Measurements from ENCODE around the gene DDR1. TPM values are rescaled to one million over a fixed set of nuclear protein-coding genes. Genes with fewer than 3 reads are reported as not detected.

Gene DDR1
- total RNA-seq, 1 donor from 2014 or later: 146 TPM

DNA sequence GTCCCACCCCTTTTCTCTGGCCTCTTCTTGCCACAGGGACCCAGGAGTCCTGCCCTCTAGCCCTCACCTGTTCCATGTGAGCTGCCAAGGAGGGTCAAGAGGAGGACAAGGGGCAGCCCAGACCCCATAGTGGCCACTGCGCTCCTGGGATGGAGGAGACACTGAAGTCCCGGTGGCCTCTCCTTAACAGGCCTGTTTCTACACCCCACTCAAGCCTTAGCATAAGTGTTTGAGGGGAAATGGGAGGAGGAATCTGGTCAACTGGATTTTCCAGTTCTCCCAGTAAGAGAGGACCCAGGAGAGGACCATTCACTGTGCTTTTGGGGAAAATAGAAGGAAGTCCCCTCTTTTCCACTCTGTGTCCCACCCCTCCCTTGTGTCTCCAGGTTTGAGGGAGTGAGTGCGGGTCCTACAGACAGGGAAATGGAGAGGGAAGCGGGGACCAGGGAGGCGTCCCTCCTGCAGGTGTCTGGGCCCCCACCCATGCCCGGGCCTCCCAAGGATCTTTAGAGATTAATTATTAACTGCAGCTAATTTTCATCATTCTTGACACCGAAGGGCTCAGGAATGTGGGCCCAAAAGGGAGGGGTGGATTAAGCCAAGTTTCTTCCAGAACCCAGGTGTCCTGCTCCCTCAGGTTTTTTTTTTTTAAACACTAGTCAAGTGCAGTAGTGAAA is 47.8 kb downstream of the DDR1 start, which contains the start of gene SFTA2:
TSS of gene SFTA2 (minus strand) at position 202 of the 677 bp plus-strand sequence. CDS start at position 128, 74 bp downstream.
- Mint-ChIP-seq H3K4me3 (ENCODE audit: unreplicated experiment) (no peak within 1 kb of the TSS), H3K36me3 (ENCODE audit: unreplicated experiment) (peaks cover 19% of the 10 kb centered on the region), H3K9me3 (ENCODE audit: unreplicated experiment) (peaks cover 9% of the 10 kb centered on the region), H3K27me3 (ENCODE audit: unreplicated experiment) (peaks cover 2% of the 10 kb centered on the region), H3K27ac (ENCODE audit: unreplicated experiment) (no peak within 1 kb of the TSS), H3K4me1 (ENCODE audit: unreplicated experiment) (no peaks in the 10 kb centered on the region)
- TF ChIP-seq, protein P1, sequence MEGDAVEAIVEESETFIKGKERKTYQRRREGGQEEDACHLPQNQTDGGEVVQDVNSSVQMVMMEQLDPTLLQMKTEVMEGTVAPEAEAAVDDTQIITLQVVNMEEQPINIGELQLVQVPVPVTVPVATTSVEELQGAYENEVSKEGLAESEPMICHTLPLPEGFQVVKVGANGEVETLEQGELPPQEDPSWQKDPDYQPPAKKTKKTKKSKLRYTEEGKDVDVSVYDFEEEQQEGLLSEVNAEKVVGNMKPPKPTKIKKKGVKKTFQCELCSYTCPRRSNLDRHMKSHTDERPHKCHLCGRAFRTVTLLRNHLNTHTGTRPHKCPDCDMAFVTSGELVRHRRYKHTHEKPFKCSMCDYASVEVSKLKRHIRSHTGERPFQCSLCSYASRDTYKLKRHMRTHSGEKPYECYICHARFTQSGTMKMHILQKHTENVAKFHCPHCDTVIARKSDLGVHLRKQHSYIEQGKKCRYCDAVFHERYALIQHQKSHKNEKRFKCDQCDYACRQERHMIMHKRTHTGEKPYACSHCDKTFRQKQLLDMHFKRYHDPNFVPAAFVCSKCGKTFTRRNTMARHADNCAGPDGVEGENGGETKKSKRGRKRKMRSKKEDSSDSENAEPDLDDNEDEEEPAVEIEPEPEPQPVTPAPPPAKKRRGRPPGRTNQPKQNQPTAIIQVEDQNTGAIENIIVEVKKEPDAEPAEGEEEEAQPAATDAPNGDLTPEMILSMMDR (IDR thresholded peaks at IDR 0.05): no peak
- no peak for DNase-seq (ENCODE audit: extremely low spot score, unreplicated experiment)

DNA sequence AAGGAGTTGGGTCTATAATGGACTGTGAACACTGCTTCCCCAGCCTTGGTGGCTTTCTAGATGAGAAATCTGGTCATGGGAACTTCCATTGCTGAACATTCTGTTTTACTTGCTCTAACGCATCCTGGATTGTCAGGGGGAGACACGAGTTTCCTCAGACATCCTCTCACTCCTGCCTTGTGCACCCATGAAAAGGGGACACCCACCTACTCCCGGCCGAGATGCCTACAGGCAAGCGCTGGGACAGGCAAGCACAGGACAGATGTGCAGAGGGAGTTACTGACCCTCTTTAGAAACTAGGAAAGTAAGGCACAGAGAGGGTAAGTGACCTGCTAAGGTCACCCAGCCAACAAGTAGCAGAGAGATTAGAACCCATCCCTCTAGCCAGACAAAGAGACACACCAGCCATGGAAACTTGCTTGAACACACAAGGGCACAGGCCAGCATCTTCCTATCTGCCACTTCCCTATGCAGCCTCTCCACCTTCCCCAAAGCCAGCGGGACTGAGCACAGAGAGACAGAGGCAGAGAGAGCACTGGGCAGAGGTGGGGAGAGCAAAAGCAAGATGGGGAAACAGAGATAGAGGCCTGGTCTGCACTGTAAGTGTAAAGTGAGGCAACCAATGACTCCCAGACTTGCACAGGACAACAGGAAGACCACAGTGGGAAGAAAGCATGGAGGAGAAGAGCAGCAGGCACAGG is 48.5 kb downstream of the DDR1 start:
- no peak overlapping the region for H3K27ac Mint-ChIP-seq (ENCODE audit: unreplicated experiment)
- no peak for DNase-seq (ENCODE audit: extremely low spot score, unreplicated experiment)
- H3K9me3 Mint-ChIP-seq (ENCODE audit: unreplicated experiment): peaks cover 8% of the 10 kb centered on the region
- no peak overlapping the region for H3K4me3 Mint-ChIP-seq (ENCODE audit: unreplicated experiment)
- no peaks in the 10 kb centered on the region for H3K4me1 Mint-ChIP-seq (ENCODE audit: unreplicated experiment)
- H3K36me3 Mint-ChIP-seq (ENCODE audit: unreplicated experiment): peaks cover 15% of the 10 kb centered on the region
- H3K27me3 Mint-ChIP-seq (ENCODE audit: unreplicated experiment): peaks cover 2% of the 10 kb centered on the region
- TF ChIP-seq, protein P1 (IDR thresholded peaks at IDR 0.05): no peak

DNA sequence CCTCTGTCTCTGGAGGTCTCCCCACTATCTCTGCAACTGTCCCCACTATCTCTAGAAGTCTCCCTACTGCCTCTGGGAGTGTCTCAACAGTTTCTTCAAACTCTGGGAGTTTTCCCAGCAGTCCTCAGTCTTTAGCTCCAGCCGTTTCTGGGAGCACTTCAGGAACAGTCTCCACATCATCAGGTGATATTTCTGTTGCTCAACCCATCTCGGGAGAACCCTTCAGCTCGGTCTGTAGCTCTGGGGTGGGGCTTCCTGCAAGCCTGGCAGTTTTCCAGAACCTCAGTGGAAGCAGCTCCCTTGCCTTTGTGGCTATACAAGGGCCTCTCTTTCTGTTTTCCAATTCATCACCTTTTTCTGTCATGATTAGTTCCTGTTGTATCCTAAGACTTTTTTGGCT is 50.7 kb downstream of the DDR1 start:
- TF ChIP-seq, protein P1 (IDR thresholded peaks at IDR 0.05): no peak
- DNase-seq (ENCODE audit: extremely low spot score, unreplicated experiment): no peak
- H3K4me3 Mint-ChIP-seq (ENCODE audit: unreplicated experiment): no peak overlapping the region
- no peak overlapping the region for H3K27ac Mint-ChIP-seq (ENCODE audit: unreplicated experiment)
- H3K4me1 Mint-ChIP-seq (ENCODE audit: unreplicated experiment): no peaks in the 10 kb centered on the region
- H3K36me3 Mint-ChIP-seq (ENCODE audit: unreplicated experiment): no peaks in the 10 kb centered on the region
- peaks cover 2% of the 10 kb centered on the region for H3K27me3 Mint-ChIP-seq (ENCODE audit: unreplicated experiment)
- H3K9me3 Mint-ChIP-seq (ENCODE audit: unreplicated experiment): no peaks in the 10 kb centered on the region

DNA sequence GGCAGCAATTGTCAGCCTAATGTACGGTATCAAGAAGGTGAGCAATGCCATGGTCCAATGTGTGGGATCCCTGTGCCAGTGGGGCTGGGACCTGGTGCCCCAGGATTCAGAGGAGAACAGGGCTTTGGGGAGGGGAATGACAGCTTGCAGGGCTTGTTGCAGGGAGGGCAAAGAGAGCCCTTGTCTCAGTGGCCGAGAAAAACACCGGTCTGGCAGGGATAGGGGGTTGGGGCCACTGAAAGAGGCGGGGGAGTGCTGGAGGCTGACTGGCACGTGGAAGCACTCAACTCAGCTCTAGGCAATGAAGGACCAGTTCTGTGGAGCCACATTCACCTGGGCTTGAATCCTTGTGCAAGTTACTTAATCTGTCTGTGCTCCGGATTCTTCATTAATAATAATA is 52.9 kb downstream of the DDR1 start:
- Mint-ChIP-seq H3K36me3 (ENCODE audit: unreplicated experiment) (no peaks in the 10 kb centered on the region), H3K27me3 (ENCODE audit: unreplicated experiment) (peaks cover 2% of the 10 kb centered on the region), H3K4me3 (ENCODE audit: unreplicated experiment) (no peak overlapping the region), H3K27ac (ENCODE audit: unreplicated experiment) (no peak overlapping the region), H3K4me1 (ENCODE audit: unreplicated experiment) (peaks cover 4% of the 10 kb centered on the region), H3K9me3 (ENCODE audit: unreplicated experiment) (no peaks in the 10 kb centered on the region)
- TF ChIP-seq, protein P1 (IDR thresholded peaks at IDR 0.05): no peak
- no peak for DNase-seq (ENCODE audit: extremely low spot score, unreplicated experiment)

DNA sequence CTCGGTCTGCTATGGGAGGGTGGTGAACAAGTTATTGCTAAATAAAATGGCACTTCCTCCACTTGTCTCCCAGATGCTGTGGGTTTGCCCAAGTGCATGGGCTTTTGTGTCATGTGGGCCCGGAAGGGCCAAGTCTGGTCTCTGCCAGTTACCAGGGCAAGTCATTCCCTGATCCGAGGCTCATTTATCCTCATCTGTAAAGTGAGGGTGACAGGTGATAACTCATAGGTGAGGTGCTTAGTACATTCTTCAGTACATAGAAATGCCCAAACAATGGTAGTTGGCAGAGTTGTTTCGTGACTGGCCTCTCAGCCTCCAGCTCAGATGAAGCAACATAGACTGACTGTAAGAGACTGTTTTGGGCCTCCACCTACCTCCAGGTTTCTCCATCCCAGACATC is 54.4 kb downstream of the DDR1 start:
- Mint-ChIP-seq H3K36me3 (ENCODE audit: unreplicated experiment) (no peaks in the 10 kb centered on the region), H3K27ac (ENCODE audit: unreplicated experiment) (no peak overlapping the region), H3K4me1 (ENCODE audit: unreplicated experiment) (peaks cover 11% of the 10 kb centered on the region), H3K4me3 (ENCODE audit: unreplicated experiment) (no peak overlapping the region), H3K9me3 (ENCODE audit: unreplicated experiment) (no peaks in the 10 kb centered on the region), H3K27me3 (ENCODE audit: unreplicated experiment) (peaks cover 2% of the 10 kb centered on the region)
- TF ChIP-seq, protein P1 (IDR thresholded peaks at IDR 0.05): no peak
- DNase-seq (ENCODE audit: extremely low spot score, unreplicated experiment): no peak
